MM.1S (cell line): Measurements from ENCODE around the gene ANXA10.
A peak's percentile ranks its signal among the peaks of the same experiment; 100 is the strongest.

ENCODE experiments used
- DNase-seq: peaks from one replicate; pipeline ENCODE4 v3.0.0-alpha.2; 2015
- H2AFZ ChIP-seq: fragments of 300-600 bp; sonication (generic); 2 replicates; pipeline ENCODE4 v1.6.0; 2016; ENCODE audit warnings: antibody characterized with exemption, low read length
- H3F3A ChIP-seq: fragments of 300-600 bp; sonication (generic); 2 replicates; pipeline ENCODE4 v1.6.1; 2016; ENCODE audit warnings: mild to moderate bottlenecking, antibody characterized with exemption, low read length, moderate library complexity, mixed read lengths; ENCODE audit not compliant: insufficient read depth
- H3K27ac ChIP-seq: fragments of 300-600 bp; sonication (generic); 2 replicates; pipeline ENCODE4 v1.5.1; 2016; ENCODE audit warnings: mild to moderate bottlenecking, low read length
- H3K27me3 ChIP-seq: fragments of 300-600 bp; sonication (generic); replicated peaks from 2 replicates; pipeline ENCODE4 v1.6.0; 2016; ENCODE audit warnings: low read length; ENCODE audit not compliant: insufficient read depth
- H3K36me3 ChIP-seq: fragments of 300-600 bp; sonication (generic); replicated peaks from 2 replicates; pipeline ENCODE4 v1.6.1; 2016; ENCODE audit warnings: mild to moderate bottlenecking, low read length, mixed read lengths; ENCODE audit not compliant: insufficient read depth
- H3K4me1 ChIP-seq: fragments of 300-600 bp; sonication (generic); 2 replicates; pipeline ENCODE4 v1.6.1; 2016; ENCODE audit warnings: low read length, mixed read lengths
- H3K4me2 ChIP-seq: fragments of 300-600 bp; sonication (generic); 2 replicates; pipeline ENCODE4 v1.6.0; 2016; ENCODE audit warnings: low read depth, low read length
- H3K4me3 ChIP-seq: fragments of 300-600 bp; sonication (generic); 2 replicates; pipeline ENCODE4 v1.5.1; 2016; ENCODE audit warnings: low read length, mixed read lengths
- H3K79me2 ChIP-seq: fragments of 300-600 bp; sonication (generic); 2 replicates; pipeline ENCODE4 v1.6.1; 2016; ENCODE audit warnings: mixed run types, low read length, mixed read lengths
- H3K9ac ChIP-seq: fragments of 300-600 bp; sonication (generic); 2 replicates; pipeline ENCODE4 v1.6.1; 2016; ENCODE audit warnings: low read length, mixed read lengths
- H3K9me2 ChIP-seq: fragments of 300-600 bp; sonication (generic); replicated peaks from 2 replicates; pipeline ENCODE4 v1.6.1; 2016; ENCODE audit warnings: mild to moderate bottlenecking, low read length, mixed read lengths; ENCODE audit not compliant: insufficient read depth
- H3K9me3 ChIP-seq: fragments of 300-600 bp; sonication (generic); replicated peaks from 2 replicates; pipeline ENCODE4 v1.6.1; 2016; ENCODE audit warnings: mild to moderate bottlenecking, low read length, mixed read lengths; ENCODE audit not compliant: insufficient read depth
- H4K20me1 ChIP-seq: fragments of 300-600 bp; sonication (generic); 2 replicates; pipeline ENCODE4 v1.6.1; 2016; ENCODE audit warnings: mild to moderate bottlenecking, low read length, moderate library complexity, mixed read lengths; ENCODE audit not compliant: insufficient read depth
- CTCF ChIP-seq: fragments of 300-600 bp; sonication (generic); IDR thresholded peaks from 2 replicates; pipeline ENCODE4 v1.5.1; 2016; ENCODE audit warnings: antibody characterized with exemption, low read length, mixed read lengths
- EZH2 ChIP-seq: fragments of 300-600 bp; sonication (generic); optimal IDR thresholded peaks from 2 replicates; pipeline ENCODE3; 2017; ENCODE audit warnings: low read depth, mild to moderate bottlenecking, antibody characterized with exemption, low read length, mixed read lengths
- EZH2phosphoT487 ChIP-seq: fragments of 300-600 bp; sonication (generic); IDR thresholded peaks from 2 replicates; pipeline ENCODE4 v1.6.1; 2018; ENCODE audit warnings: antibody characterized with exemption, low read length

The ANXA10 gene

DNA sequence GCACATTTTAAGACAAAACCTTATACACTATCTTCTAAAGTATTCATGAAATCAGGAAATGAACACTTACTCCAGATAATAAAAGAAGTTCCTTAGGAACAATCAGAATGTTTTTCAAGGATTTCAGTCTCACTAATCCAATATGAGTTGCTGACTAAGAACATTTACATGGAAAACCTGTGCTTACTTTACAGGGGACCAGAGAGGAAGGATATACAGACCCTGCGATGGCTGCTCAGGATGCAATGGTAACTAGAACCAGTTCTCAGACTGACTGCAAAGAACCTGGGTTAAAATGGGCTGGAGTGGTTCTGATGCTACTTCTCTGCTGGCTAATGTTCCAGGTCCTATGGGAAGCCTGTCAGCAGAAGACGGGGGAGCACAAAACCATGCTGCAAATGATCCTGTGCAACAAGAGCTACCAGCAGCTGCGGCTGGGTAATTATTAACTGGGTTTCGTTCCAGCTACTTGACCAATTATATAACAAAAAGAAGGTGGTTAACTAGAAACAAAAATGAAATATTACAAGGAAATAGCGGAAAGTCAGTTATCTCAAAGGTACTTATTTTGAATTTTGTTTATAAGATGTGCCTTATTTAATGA lies 85.3 kb downstream of the ANXA10 start:
- Histone ChIP-seq H2AFZ (no peak overlapping the region), H3K9ac (no peak overlapping the region)
- TF ChIP-seq EZH2phosphoT487 (no peak), CTCF (no peak), EZH2 (no peak)

GRCh38 chr4:168183717-168184571 lies 91.6 kb downstream of the ANXA10 start:
- TF ChIP-seq CTCF (peak; percentile 63), EZH2phosphoT487 (no peak)
- H3K9me3 ChIP-seq: no peaks in the 10 kb centered on the region
- H3K9me2 ChIP-seq: no peaks in the 10 kb centered on the region
- no peak overlapping the region for H3K27ac ChIP-seq
- no peak overlapping the region for H3K4me2 ChIP-seq
- no peaks in the 10 kb centered on the region for H3K4me1 ChIP-seq
- H4K20me1 ChIP-seq: no peaks in the 10 kb centered on the region
- no peak overlapping the region for H3K4me3 ChIP-seq
- H3K27me3 ChIP-seq: no peaks in the 10 kb centered on the region
- no peaks in the 10 kb centered on the region for H3F3A ChIP-seq
- no peak overlapping the region for H2AFZ ChIP-seq
- no peaks in the 10 kb centered on the region for H3K79me2 ChIP-seq
- H3K9ac ChIP-seq: no peak overlapping the region
- H3K36me3 ChIP-seq: no peaks in the 10 kb centered on the region
- DNase-seq: peak; percentile 43

More for the DNA sequence above, 85.3 kb downstream of the ANXA10 start:
- Histone ChIP-seq H3K4me3 (no peak overlapping the region), H4K20me1 (no peaks in the 10 kb centered on the region), H3K4me2 (no peak overlapping the region), H3K4me1 (no peaks in the 10 kb centered on the region), H3K9me3 (no peaks in the 10 kb centered on the region), H3K36me3 (no peaks in the 10 kb centered on the region), H3K27me3 (no peaks in the 10 kb centered on the region), H3K9me2 (no peaks in the 10 kb centered on the region), H3F3A (no peaks in the 10 kb centered on the region), H3K27ac (no peak overlapping the region), H3K79me2 (no peaks in the 10 kb centered on the region)
- no peak for DNase-seq

GRCh38 chr4:168188754-168189153 lies 96.4 kb downstream of the ANXA10 start:
- no peak for DNase-seq
- Histone ChIP-seq H3F3A (no peaks in the 10 kb centered on the region), H3K4me2 (no peak overlapping the region), H3K9ac (no peak overlapping the region), H3K27me3 (no peaks in the 10 kb centered on the region), H3K79me2 (no peaks in the 10 kb centered on the region), H3K9me2 (no peaks in the 10 kb centered on the region), H3K4me3 (no peak overlapping the region), H4K20me1 (no peaks in the 10 kb centered on the region), H3K36me3 (no peaks in the 10 kb centered on the region), H3K9me3 (no peaks in the 10 kb centered on the region), H3K4me1 (no peaks in the 10 kb centered on the region), H2AFZ (no peak overlapping the region), H3K27ac (no peak overlapping the region)
- TF ChIP-seq EZH2: no peak
- no peak for TF ChIP-seq CTCF
- no peak for TF ChIP-seq EZH2phosphoT487
